Type B pancreatic cell (in vitro differentiated cells): Measurements from ENCODE around the gene CCNY. TPM values are rescaled to one million over a fixed set of nuclear protein-coding genes. Genes with fewer than 3 reads are reported as not detected.
A peak's percentile ranks its signal among the peaks of the same experiment; 100 is the strongest.

ENCODE experiments used
- DNase-seq: peaks from one replicate; pipeline ENCODE4 v3.0.0; 2021; ENCODE audit warnings: mixed read lengths; ENCODE audit not compliant: unreplicated experiment; ENCODE audit errors: extremely low spot score
- H3K27ac Mint-ChIP-seq: 2 replicates; pipeline ENCODE4 v1.8.0; 2021; ENCODE audit warnings: mild to moderate bottlenecking, mixed read lengths
- H3K27me3 Mint-ChIP-seq: 2 replicates; pipeline ENCODE4 v1.8.0; 2021; ENCODE audit warnings: mixed read lengths
- H3K36me3 Mint-ChIP-seq: 2 replicates; pipeline ENCODE4 v1.8.0; 2021; ENCODE audit warnings: mixed read lengths
- H3K4me1 Mint-ChIP-seq: one replicate; pipeline ENCODE4 v1.8.0; 2021; ENCODE audit warnings: mixed read lengths; ENCODE audit not compliant: unreplicated experiment
- H3K4me3 Mint-ChIP-seq: 2 replicates; pipeline ENCODE4 v1.8.0; 2021; ENCODE audit warnings: mild to moderate bottlenecking, mixed read lengths
- H3K9me3 Mint-ChIP-seq: 2 replicates; pipeline ENCODE4 v1.8.0; 2021; ENCODE audit warnings: mixed read lengths
- total RNA-seq: library from RNA; stranded (reverse); gene quantifications from 2 replicates; pipeline ENCODE4 v1.2.1, GENCODE V29; 2021; ENCODE audit warnings: low replicate concordance
- TF ChIP-seq, protein P1 (sequence below): fragments of 200-600 bp; sonication (generic); conservative IDR thresholded peaks from 2 replicates; pipeline ENCODE4 v1.5.0; 2021; ENCODE audit warnings: antibody characterized with exemption, mild to moderate bottlenecking

Gene CCNY
- total RNA-seq, 1 donor from 2014 or later = 74.6 TPM

GRCh38 chr10:35378541-35379210, 42.4 kb downstream of the CCNY start:
- DNase-seq = no peak
- Mint-ChIP-seq H3K9me3 (peaks cover 6% of the 10 kb centered on the region), H3K27ac (peak overlapping the region; percentile 89)

DNA sequence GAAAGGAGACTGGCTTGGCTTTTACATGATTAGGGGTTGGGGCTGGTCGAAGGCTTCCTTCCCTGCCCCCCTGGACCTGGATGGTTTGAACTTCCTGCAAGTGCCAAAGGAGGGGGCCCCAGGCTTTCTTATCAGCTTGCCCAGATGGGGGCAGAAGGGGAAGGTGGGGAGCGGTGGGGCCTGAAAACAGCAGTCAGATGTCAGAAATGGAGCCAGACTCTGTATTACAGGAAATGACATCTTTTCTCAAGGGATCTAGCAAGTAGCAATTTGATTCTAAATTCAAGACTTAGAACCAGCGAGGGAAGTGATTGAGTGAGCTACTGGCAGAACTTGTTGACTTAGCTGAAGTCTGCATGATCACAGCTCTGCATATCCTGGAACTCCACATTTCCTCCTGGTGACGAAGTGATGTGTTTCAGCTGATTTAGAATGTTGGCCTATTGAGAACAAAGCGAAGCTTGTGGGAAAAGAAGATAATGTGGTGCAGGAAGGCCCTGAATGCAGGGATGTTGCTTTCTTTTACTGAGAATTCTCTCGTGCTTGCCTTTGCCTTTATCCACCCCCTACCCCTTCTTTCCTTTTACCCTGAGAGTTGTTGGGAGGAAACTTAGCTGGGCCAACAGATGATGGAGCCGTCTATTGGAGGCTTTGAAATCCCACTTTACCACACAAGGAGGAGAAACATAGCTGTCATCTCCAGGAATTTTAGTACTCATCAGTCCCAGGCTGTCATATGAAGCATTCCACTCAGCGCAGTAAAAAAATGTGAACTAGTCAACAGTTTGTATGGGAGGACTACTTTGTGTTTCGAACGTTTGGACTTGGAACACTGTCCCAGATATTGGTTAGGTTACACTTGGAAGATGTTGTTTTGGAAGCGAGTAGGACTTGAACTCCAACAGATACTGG, 43.2 kb downstream of the CCNY start:
- peaks cover 6% of the 10 kb centered on the region for H3K9me3 Mint-ChIP-seq
- peak overlapping the region; percentile 69 for H3K4me3 Mint-ChIP-seq
- TF ChIP-seq, protein P1, sequence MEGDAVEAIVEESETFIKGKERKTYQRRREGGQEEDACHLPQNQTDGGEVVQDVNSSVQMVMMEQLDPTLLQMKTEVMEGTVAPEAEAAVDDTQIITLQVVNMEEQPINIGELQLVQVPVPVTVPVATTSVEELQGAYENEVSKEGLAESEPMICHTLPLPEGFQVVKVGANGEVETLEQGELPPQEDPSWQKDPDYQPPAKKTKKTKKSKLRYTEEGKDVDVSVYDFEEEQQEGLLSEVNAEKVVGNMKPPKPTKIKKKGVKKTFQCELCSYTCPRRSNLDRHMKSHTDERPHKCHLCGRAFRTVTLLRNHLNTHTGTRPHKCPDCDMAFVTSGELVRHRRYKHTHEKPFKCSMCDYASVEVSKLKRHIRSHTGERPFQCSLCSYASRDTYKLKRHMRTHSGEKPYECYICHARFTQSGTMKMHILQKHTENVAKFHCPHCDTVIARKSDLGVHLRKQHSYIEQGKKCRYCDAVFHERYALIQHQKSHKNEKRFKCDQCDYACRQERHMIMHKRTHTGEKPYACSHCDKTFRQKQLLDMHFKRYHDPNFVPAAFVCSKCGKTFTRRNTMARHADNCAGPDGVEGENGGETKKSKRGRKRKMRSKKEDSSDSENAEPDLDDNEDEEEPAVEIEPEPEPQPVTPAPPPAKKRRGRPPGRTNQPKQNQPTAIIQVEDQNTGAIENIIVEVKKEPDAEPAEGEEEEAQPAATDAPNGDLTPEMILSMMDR = no peak
- no peak for DNase-seq
- H3K36me3 Mint-ChIP-seq = peaks cover 6% of the 10 kb centered on the region
- H3K27me3 Mint-ChIP-seq = no peaks in the 10 kb centered on the region
- H3K4me1 Mint-ChIP-seq = peaks cover 37% of the 10 kb centered on the region
- peak overlapping the region; percentile 89 for H3K27ac Mint-ChIP-seq

More at GRCh38 chr10:35378541-35379210, 42.4 kb downstream of the CCNY start:
- H3K36me3 Mint-ChIP-seq = peaks cover 6% of the 10 kb centered on the region
- no peaks in the 10 kb centered on the region for H3K27me3 Mint-ChIP-seq
- H3K4me1 Mint-ChIP-seq = peaks cover 40% of the 10 kb centered on the region
- H3K4me3 Mint-ChIP-seq = peak overlapping the region; percentile 69
- TF ChIP-seq, protein P1 = no peak

DNA sequence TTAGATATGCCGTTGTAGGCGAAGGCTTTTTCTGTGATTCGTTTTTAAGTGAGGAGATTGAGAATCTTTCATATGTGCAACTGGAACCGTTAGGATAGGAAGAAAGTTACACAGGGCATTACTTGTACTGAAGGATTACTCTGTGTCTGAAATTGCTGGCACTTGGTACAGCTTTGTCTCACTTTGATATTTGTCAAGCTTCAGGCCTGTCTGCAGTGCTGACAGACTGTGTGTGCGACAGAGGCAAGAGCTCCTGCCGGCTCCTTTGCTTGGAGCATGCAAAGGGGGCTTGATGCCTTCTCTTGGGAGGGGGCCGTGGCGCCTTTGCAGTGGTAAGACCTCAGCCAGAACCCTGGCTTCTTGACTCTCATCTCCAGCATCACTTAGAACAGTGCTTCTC, 45.8 kb downstream of the CCNY start:
- DNase-seq = no peak
- Mint-ChIP-seq H3K27me3 (no peaks in the 10 kb centered on the region), H3K27ac (no peak overlapping the region), H3K36me3 (peaks cover 3% of the 10 kb centered on the region), H3K4me3 (no peak overlapping the region), H3K4me1 (peaks cover 44% of the 10 kb centered on the region), H3K9me3 (no peaks in the 10 kb centered on the region)
- TF ChIP-seq, protein P1 = no peak

DNA sequence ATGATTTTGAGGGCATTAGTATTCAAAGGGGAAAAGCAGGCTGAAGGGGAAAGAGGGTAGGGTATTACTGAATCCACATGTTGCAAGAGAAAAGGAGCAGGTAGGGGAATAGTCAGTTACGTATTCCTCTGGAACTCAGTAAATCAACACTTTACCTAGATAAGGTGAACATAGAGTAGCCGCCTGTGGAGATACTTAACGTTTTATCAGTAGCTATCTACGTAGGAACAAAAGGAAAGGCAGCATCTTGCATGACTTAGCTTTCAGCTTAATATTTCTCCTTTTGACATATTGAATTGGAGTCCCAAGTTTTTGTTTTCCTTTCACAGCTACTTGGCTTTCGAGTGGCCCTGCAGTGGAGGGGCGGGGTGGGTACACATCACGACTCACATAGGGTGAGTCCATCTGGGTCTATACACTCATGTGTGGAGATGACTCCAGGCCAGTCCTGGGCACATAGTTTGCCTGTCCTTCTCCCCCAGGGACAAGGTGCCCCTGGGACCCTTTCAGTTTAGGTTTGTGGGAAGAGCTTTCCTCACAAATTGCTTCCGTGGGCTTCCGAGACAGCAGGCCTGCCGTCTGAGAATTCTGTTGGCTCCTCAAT, 48.1 kb downstream of the CCNY start:
- no peak for DNase-seq
- Mint-ChIP-seq H3K27me3 (no peaks in the 10 kb centered on the region), H3K4me1 (peaks cover 40% of the 10 kb centered on the region), H3K36me3 (peaks cover 3% of the 10 kb centered on the region), H3K4me3 (no peak overlapping the region), H3K27ac (peak overlapping the region; percentile 40), H3K9me3 (no peaks in the 10 kb centered on the region)
- TF ChIP-seq, protein P1 = no peak

DNA sequence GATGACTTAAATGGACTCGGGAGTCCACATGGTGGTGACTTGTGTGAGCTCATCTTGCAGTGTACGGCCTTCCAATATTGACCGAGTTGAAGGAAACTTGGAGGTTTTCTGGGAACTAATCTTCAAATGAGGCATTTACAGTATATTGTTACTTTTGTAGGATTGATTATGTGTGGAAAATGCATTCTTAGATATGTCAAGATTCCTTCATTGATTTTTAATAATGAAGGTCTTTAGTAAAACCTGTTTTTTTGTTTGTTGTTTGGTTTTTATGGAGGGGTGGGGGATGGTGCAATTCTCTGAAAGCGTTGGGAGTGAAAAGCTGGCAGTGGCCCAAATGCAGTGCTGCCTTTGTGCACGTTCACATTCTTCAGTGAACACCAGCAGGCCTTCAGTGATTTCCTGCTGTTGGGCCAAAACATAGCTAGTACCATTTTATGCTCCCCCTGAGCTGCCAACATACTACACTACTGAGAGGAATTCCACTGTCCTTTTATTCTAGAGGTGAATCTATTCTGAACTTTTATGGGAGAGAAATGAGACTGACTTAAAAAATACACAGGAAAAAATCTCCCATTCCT, 50.4 kb downstream of the CCNY start:
- no peak for DNase-seq
- Mint-ChIP-seq H3K9me3 (peaks cover 6% of the 10 kb centered on the region), H3K4me1 (peaks cover 23% of the 10 kb centered on the region), H3K36me3 (peaks cover 3% of the 10 kb centered on the region), H3K27me3 (no peaks in the 10 kb centered on the region), H3K27ac (peak overlapping the region; percentile 40), H3K4me3 (no peak overlapping the region)
- TF ChIP-seq, protein P1 = no peak
